HG03469 (cell line): ENCODE results near the gene ADPRH.

Source experiments
- ATAC-seq: cut with Tn5 transposase; IDR thresholded peaks from one replicate; pipeline ENCODE4 v1.9.1; 2021; ENCODE audit warnings: mild to moderate bottlenecking, moderate library complexity, moderate number of reproducible peaks; ENCODE audit not compliant: unreplicated experiment

ADPRH gene

DNA sequence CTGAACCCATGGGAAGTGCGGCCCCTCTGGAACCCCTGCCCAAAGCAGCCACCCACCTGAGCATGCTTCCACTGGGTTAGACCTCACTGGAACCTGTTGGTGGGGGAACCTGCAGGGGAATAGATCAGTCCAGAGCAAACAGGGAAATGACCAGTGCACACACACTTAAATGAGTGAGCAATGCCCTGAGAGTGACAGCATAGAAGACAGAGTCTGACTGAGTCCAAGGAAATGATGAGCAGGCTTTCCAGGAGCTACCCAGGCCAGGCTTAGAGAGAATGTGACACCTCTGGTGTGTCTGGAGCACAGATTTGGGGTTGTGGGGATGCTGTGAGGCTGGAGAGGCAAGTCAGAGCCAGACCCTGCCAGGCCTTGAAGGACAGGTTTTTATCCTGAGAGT, 46.9 kb downstream of the ADPRH start:
- no peak for ATAC-seq

DNA sequence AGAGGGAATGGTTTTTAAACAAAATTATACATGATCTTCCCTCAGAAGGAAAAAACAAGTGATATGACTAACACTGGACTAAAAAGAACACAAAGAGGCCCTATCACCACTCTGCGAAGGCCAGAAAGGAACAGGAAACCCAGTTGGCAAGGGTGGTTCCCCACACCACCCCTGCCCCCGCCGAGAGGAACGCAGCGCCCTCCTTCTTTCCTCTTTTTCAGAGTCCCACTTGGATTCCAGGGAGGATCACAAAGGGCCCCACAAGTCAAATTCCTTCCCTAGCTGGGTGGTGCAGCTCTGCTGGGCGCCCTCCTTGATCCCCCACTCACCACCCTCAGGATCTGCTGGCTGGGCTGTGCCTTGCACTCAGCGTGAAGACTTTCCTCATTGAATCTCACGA, 48.2 kb downstream of the ADPRH start:
- no peak for ATAC-seq

DNA sequence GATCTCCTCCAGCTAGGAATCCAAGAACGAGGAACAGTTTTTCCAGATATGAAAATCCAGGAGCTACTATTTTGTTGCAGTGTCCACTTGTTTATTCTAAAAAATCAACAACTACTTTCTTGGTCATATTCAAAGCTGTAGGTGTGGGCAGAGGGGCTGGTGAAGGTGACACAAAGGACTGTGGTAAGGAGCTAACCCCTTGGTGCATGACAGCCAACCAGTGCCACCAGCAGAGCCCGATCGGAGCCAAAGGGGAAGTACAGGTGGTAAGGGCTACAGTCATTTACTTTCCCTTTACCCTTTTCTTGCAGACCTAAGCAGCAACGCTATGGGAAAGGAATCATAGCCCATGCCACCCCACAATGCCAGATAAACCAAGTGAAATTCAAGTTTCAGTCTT, 49.1 kb downstream of the ADPRH start:
- peak; percentile 41 for ATAC-seq

DNA sequence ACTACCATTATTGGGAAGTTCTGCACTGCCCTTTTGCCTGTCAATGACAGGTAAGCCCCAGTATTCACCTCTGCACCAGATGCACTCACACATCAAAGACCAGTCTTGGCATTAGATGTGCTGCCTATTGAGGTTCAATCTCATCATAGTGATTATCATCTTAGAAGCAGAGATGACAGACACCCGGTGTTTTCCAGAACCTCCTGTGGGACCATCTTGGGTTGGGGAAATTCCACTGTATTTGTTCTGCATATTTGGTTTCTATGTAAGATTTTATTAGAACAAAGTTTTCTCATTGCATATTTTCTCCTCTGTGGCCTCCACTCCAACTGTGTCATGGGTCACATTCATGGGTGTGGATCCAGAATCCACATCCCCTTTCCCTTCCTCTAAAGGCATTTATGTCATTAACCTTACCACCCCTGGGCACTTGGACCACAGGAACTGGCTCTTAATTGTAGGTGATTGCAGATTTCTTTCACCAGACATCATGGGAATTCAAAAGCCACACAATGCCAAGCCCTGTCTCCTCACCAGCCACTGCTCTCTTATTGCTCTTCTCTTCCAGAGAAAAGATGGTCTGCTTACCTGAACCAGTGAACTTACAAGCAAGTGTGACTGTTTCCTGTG, 49.6 kb downstream of the ADPRH start:
- ATAC-seq: peak; percentile 18

DNA sequence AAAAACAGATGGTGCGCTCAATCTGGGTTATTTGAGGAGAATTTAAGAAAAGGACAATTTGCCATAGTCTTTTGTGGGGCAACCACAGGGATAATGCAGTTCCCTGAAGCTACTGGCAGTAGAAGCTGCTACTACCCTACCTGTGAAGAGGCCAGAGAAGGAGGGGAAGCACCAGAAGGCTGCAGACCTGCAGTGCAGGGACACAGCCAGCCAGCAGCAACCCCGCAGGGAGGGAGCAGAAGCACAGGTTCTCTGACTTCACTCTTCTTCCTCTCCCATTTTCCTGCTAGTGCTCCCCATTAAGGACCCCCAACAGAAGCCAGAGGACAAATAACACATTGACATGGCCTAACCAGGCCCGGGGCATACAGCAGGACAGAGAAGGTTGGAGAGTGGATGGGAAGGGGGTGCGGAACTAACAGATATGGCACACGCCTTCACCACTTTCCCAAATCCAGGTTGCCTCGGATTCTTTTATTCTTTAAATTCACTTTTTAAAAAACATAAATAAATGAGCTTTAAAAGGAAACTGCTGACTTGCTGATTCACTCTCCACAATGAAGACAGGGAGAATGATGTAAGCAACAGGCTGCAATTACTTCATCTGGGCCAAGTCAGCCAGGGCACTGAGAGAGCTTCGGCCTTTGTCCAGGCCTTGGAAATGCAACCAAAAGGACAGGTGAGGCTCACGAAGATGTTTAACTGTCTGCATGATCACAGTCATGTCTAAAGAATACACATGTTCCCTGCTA, 51.0 kb downstream of the ADPRH start:
- no peak for ATAC-seq

DNA sequence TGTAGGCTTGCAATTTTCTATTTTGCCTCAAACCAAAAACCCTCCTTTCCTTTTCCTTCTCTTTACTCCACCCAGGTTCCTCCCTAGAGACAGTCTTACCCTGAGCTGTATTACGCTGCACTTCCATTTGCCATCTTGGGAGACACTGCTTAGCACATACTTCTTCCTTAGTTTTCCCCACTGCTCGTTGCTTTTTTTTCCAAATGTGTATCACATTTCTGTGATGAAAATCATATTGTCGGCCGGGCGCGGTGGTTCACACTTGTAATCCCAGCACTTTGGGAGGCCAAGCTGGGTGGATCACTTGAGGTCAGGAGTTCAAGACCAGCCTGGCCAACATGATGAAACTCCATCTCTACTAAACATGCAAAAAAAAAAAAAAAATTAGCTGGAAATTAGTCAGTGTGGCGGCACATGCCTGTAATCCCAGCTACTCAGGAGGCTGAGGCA, 51.6 kb downstream of the ADPRH start:
- no peak for ATAC-seq

GRCh38 chr3:119631516-119631915, 52.2 kb downstream of the ADPRH start:
- ATAC-seq: no peak

GRCh38 chr3:119632216-119632615, 52.9 kb downstream of the ADPRH start:
- ATAC-seq: no peak

GRCh38 chr3:119632829-119633228, 53.5 kb downstream of the ADPRH start:
- no peak for ATAC-seq

GRCh38 chr3:119635719-119636118, 56.4 kb downstream of the ADPRH start:
- ATAC-seq: no peak

GRCh38 chr3:119636249-119636648, 57.0 kb downstream of the ADPRH start:
- no peak for ATAC-seq

GRCh38 chr3:119636891-119637611, 57.8 kb downstream of the ADPRH start:
- ATAC-seq: no peak

- peak; percentile 21 for ATAC-seq
Measured at GRCh38 chr3:119637679-119638477, 58.6 kb downstream of the ADPRH start.
